ENCODE measurements around the gene MYH10.

The MYH10 gene

DNA sequence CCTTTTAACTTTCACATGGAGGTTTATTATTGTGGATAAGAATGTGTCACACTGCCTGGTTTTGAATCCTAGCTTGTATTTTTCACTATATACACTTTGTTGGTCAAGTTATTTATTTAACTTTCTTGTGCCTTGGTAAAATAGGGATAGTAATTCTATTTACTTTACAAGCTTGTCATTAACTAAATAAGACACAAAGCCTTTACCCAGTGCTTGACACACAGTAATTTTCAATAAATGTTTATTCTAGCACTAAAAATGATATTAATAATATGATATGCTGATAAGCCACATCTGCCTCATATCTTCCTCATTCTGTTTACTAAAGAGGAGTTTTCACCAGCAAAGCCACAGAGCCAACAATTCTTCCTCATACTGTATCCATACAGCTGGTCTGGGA is 27.8 kb downstream of the MYH10 start:
- DNase-seq, result no peak

DNA sequence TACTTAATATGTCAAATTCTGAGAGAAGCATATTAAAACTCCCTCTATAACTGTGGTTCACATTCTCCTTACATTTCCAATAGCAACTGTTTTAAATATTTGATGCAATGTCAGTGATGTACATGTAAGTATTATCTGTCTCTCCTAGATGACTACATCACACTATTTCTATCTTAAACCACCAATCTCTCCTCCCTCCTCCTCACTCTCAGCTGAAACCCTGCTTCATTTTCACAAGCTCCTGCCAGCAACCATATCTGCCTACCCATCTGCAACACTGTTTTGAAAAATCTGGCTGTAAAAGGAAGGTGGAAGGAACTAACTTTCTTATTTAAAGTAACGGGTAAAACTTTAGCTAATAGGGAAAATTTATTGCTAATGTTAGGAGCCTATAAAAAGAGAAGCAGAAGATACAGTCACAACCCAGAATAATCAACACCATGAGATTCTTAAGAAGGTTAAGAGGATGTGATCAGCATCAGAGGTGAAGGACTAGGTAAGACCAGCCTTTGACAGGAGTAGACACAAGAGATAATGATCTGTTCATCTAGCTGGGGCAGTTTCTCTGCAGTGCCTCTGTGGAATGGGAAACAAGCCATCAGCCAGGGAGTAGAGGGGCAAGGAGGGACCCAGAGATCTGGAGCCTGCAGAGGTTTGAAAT is 31.0 kb downstream of the MYH10 start:
- DNase-seq, result no peak

DNA sequence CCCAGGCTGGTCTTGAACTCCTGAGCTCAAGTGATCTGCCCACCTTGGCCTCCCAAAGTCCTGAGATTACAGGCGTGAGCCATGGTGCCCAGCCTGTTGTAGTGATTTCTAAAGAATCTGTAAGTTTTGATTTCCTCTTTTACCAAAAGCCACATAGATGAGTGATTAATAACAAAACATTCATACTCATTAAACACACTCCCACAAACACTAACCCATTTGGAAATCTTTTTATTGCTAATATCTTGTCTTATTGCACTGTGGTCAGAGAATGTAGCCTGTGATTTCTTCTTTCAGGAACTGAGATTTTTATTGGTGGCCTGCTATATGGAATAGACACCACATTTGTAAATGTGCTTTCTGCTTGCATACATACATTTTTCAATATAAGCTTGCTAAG is 31.6 kb downstream of the MYH10 start:
- no peak for DNase-seq

DNA sequence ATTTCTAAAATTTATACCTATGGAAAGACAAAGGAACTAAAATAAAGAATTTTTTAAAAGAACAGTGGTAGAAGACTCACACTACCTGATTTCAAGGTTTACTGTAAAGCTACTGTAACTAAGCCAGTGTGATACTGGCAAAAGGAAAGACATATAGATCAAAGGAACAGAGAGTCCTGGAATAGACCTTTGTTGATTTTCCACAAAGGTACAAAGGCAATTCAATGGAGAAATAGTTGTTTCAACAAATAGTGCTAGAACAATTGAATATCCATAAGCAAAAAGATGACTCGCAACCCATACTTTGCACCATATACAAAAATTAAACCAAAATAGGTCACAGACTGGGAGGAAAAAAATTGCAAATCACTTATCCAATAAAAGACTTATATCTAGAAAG is 36.7 kb downstream of the MYH10 start:
- no peak for DNase-seq

DNA sequence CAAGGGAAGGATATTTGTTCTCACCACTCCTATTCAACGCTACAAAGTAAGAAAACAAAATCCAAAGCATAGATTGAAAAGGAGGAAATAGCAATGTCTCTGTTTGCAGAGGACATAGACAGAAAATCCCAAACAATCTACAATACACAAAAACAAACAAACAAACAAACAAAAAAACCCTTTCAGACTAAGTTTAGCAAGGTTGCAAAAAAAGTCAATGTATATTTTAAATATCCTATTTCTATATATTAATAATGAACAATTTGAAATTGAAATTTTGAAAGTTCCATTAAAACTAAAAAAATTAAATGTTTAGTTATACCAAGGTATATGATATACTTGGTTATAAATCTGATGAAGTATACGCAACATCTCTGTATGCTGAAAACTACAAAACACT is 37.2 kb downstream of the MYH10 start:
- no peak for DNase-seq

DNA sequence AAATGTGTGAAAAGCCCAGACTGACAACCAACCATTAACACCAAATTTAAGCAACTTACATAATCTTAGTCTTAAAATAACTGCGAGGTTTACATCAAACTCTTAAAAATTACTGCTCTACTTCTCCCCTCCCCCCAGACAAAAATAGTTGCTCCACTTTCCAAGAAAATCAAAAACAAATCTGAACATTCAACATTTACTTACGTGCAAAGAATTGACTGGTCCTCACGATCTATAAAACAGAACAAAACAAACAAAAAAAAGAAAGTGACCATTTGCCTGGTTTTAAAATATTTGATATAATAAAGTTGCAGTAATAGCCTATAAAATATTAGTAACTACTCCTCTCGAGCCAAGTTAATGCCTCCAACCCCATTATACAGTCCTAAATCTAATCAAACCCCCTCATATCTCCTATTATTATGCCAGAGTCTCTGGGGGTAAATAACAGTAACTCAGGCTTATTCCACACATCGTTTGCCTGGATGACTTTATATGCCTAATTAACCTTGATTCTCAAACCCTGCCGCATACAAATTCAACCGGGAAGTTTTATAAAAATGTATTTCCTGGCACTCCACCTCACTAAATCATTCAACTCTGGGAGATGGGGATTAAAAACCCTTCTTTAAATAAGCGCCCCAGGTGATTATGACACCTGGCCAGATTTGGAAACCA is 41.5 kb downstream of the MYH10 start:
- no peak for DNase-seq

DNA sequence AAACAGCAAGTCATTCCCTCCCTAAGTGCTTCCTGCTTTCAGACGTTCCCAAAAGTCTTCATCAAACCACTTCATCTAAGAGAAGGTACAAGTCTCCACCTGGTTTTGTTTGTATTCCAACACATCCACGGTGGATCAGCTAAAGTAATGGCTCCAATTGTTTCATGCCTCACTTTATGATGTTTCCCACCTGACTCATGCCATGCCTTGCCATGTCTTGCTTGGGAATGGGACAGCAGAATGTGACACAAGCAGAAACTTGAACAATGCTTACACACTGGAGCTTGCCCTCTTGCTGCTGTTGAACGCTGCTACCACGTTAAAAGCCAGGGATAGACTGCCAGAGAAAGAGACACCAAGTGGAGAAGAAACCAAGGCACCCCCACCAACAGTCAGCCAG is 43.8 kb downstream of the MYH10 start:
- no peak for DNase-seq

DNA sequence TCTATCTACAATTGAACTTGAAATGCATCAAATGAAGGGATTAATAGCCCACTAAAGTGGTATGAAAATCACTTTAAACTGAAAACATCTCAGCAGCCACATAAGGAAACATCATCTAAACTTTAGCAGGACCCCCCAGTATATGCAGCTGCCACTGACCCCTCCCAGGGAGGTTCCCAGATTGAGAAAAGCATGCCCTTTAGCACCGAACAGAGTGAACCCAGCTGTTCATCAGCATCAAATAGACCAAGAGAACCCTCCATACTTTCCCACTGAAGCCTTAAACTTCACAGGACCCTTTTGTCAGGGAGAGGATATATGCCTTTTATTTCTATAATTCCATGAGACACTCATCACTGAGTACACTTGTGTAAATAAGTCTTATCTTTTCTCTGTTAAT is 44.6 kb downstream of the MYH10 start:
- no peak for DNase-seq

DNA sequence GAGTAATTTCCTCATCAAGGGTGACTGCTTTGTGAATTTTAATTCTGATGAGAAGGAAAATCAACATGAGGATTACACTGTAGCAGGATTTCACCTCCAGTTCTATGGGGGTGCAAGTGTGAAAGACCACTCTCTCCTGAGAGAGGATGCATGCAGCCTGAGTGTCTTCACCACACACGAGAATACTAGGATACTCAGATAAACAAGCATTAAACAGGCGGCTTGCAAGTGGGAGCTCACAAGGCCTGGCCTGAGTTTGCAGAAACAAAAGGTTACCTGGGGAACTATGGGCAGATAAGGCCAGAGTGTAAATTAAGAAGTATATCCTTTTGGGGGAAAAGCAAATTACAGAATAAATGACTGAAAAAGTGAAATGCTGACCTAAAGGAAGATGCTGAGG is 46.6 kb downstream of the MYH10 start:
- no peak for DNase-seq

DNA sequence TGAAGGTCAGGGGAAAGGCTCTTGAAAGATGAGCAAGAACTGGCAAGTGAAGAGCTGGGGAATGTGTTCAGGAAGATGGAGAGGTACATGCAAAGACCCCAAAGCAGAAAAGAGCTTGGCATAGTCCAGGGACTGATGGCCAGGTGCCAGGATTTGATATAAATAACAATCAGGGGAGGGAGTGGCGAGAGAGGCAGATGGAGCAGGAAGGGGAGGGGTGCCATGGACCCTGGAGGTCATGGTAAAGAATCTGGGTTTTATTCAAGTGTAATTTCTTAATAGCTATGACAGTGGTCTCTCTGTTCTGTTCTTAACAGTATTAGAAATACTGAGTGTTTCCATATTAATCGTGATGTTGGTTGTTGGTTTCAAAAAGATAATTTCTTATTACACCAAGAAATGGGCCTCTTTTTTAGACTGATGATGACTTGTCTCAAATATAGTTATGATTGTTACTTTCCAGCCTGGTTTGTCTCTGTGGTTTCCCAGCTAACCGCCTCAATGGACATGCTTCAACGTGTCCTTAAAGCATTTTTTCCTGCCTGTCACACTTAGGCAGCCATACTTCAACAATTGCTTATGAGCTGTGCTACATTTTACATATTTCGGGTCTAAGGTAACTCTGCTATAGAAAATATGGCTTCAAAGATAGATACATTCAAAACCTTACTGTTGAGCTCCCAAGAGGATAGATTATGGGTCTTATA is 49.4 kb downstream of the MYH10 start:
- DNase-seq, result no peak

DNA sequence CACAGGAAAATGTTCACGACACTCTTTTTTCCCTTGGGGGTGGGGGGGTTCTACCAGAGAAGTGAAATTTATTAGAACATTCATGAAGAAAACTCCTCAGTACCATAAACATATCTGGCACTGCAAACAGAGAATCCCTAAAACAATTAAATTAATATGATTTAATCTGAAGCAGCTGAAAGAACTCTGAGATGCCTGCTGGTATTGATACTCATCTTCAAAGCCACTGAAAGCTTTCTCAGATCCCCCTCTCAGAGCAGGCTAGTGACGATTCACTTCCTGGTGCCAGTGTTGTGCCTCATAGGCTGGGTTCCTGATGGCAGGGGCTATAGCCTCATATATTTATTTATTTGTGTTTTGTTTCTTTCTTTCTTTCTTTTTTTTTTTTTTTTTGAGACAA is 52.7 kb downstream of the MYH10 start:
- no peak for DNase-seq

DNA sequence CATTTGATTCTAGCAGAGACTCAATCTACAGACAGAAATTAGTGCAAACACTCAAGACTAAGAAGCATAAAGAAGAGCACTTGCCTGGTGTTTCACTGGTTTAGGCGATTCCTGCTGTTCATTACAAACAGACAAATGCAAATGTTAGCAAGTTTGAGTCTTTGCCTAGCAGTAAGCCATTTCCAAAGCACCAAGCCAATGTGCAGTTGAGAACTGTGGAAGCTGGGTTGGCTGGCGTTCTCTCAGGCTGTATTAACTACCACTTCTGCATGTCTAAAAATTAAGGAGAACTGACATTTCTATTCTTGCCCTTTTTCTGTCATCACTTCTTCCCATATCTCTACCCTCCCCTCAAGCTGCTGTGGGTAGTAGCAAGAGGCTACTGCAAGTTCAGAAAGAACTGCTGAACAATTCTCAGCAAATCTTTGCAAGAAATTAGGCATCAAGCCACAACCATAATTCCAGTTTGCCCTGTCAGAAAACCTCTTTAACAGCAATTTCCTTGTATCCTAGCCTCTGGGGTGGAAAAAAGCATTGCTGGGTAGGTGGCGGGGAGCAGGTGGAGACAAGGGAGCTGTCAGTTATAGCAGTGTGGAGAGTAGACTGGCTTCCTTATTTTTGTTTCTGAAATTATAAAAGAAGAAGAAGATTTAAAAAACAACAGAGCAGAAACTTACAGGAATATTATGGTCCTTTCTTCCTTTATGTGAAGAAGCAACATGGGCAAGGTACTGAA is 53.8 kb downstream of the MYH10 start:
- DNase-seq, result no peak

DNA sequence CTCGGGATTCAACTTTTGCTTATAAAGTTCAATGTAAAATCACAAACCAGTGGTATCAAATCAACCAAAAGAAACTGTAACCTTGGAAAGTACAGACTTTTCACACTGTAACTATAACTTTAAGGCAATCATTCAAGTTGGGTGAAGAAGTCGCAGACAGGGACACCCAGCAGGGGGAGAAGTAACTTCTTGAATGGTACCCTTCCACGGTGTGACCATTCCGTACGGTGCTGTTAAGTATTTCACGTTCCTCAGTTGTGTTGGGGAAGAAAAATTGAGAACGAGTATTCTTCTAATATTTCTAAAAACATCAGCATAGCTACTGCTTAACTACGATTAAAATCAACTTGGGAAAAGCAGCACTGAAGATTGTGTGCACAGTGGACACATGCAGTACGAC is 55.8 kb downstream of the MYH10 start:
- no peak for DNase-seq

DNA sequence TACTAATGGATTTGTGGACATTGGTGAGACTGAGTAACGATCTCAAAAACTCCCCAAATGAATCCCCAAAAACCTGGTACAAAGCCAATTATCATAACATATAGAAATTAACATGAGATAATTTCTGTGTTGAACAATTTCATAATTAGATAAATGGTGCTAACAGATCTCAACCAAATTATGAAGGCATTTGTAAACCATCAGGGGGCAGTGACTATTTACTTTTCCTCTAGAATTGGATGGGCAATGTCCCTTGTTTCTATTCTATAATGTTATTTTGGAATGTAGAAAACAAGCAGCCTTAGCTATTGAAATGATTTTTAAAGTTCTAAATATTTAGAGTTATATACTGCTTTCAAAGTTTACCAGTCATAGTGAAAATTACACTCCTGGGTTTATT is 57.8 kb downstream of the MYH10 start:
- DNase-seq, result peak; percentile 12

DNA sequence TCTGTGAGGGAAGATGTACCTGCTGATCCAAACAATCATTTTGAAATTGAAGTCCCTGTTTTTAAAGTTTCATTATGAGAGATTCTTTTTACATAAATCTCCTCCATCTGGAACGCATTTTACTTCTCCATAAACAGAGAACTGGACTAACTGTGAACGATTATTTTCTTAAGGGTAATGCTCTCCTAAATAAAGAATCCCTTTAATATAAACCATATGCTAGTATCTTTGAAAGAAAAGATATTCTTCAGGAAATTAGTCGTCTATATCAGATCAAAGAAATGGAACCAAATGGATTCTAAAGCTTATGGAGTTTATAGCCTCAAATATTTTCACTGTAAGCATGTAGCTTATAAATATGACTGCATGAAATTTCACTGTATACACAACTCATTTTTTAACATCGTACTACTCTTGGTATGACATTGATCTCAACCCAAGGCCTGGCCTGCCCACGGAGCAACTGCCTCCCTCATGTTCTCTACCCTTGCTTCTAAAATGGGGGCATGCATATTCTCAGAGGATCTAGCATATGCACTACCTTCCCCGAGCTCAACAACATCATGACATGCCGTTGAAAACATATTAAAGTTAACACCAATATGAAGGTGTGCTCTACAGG is 66.4 kb downstream of the MYH10 start:
- no peak for DNase-seq

DNA sequence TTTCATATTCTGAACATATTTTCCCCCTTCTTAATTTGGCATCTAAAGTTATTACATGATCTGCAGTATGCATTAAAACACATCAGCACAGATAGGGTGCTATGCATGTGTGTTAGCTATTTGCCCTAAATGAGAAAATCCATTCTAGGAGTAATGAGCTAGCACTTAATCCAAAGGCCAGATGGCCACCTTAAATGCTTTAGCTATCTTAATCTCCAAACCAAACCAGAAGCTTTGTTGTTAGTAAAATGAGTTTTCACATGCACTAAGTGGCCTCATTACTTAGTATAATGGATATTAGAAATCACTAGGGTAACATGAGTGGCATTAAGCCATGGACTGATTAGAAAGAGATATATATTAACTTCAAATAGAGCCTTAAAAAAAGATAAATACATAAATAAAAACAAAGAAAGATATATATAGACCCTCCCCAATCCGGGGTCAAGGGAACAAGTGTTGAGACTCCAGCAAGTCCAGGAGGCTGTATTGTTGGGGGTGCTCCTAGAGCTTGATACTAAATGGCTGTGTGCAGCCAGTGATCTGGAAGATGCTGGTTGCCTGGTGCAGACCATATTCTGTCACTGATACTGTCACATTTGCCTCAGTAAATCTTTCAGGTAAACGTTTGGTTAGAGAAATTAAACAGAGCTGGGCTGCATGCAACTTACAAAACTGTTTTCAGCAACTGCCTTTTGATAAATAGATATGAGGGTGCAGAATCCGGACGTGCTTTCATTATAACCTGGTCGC is 67.3 kb downstream of the MYH10 start:
- no peak for DNase-seq

DNA sequence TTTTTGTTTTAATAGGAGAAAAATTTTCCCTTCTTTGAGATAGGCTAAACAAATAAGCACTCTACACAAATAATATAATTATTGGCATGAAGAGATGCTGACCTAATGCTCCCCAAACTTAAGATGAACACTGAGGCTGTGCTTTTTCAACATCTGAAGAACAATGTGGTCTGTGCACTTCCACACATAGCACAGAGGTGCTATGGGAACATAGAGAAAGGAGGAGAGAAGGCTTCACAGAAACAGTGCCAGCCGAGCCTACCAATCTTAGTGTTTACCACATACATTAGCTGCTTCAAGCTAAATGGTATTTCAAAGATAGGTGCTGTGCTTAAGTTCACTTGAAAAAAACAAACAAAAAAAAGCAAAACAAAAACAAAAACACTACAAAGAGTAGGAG is 72.4 kb downstream of the MYH10 start:
- DNase-seq, result no peak

DNA sequence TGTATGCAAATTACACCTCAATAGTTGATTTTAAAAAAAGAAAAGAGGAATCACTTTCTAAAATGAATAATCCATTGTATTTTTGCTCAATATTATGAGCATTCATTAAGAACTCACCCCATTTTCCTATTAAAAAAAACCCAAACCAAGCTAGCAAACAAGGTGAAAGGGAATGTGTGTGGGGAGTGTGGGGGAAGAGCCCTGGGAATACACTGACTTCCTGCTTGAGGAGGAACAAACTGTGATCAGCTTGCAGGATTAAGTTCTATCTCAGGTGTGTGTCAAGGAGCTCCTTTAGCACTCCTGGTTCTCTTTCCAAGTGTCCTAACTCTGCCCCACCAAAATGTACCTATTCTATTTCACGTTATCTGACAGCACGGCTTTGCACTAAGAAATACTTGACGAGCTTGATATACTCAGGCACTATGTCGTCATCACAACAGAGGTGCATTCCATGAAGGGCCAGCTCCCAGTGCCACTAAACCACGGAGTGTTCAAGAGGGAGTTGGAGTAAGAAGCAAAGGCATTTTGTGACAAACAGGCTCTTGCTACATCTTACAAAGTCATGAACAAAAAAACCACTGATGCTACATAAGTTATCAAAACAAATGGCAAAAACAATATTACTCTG is 73.2 kb downstream of the MYH10 start:
- DNase-seq, result no peak

DNA sequence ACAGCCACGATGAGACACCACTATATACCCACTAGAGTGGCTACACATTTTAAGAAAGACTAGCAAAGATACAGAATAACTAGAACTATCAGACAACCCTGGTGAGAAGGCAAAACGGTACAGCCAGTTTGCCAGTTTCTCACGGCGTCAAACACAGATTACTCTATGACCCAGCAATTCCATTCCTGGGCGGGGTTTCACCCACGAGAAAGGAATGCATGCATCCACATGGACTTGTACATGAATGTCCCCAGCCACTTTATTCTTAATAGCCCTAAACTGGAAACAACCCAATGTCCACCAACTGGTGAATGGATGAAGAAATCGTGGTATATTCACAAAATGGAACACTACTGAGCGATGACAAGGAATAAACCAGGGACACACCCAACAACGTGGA is 74.5 kb downstream of the MYH10 start:
- no peak for DNase-seq

DNA sequence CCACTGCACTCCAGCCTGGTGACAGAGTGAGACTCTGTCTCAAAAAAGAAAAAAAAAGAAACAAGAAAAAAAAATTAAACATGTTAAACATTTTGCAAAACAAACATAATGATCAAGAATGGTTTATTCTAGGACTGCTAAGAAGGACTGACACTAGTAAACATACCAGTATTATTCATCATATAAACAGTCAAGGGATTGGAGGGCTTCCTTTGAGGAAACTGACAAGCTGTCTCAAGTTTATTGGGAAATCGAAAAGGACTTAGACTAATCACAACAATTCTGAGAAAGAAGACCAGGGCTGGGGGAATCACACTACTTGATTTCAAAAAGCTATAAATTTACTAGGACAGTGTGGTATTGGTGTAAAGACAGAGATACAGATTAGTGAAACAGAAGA is 75.5 kb downstream of the MYH10 start:
- no peak for DNase-seq

DNA sequence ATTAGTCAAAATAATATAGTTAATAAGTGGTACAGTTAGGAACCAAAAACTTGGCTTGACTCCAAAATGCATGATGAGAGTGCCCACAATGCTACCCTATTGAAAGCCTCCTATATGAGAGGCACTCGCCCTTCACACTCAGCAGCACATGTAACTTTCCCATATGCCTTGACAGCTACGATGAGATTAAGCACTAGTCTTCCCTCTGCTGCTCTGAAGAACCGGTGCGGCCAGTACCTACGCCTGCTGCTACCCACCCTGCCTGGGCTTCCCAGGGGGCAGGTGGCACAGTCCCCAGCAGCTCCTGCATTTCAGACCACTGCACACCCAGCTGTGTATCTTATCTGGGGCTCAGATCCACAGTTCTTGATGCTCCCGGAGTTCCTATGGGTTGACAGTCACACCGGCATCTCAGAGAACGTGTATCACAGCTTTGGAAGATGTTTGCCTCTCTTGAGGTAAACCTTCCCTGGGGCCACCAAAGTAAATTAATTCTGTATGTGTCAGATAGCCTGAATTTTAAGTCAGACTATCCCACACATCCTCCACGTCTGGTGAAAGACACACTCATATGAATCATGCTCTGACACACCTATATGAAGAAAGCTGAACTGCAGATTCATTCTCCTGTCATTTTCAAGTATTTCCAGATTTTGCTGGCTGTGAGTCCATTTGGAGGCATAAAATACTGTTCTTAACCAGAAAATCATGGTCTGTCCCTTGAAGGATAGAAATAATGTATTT is 77.8 kb downstream of the MYH10 start:
- DNase-seq, result no peak

Measured in DMS53 (cell line).